ENCODE data around the gene ADCY10. TPM values are rescaled to one million over a fixed set of nuclear protein-coding genes. Genes with fewer than 3 reads are reported as not detected.

The ADCY10 gene
- total RNA-seq, 2 experiments from 2014 or later = 0.15 TPM; not detected in 1

GRCh38 chr1:167882376-167882775 is 31.6 kb downstream of the ADCY10 start:
- CTCF ChIA-PET (ENCODE audit: unreplicated experiment) = no interaction called here
- BruUV-seq (replicated peaks) = no TSS peak
- intact Hi-C loops (cut with micrococcal nuclease; ENCODE audit: unreplicated experiment) = no loop called here

GRCh38 chr1:167881786-167882185 is 32.1 kb downstream of the ADCY10 start:
- H3K79me2 ChIP-seq (ENCODE audit: insufficient read depth, low read depth, low read length) = no peaks in the 10 kb centered on the region
- DNase-seq (ENCODE audit: low spot score) = no peak
- no TSS peak for BruUV-seq (replicated peaks)
- H3K36me3 ChIP-seq (ENCODE audit: insufficient read depth, low read length) = no peaks in the 10 kb centered on the region
- no peaks in the 10 kb centered on the region for H3K4me1 ChIP-seq (ENCODE audit: insufficient read depth, low read length, poor library complexity, severe bottlenecking)
- H3K4me2 ChIP-seq (ENCODE audit: low read length) = no peak overlapping the region
- H4K20me1 ChIP-seq (ENCODE audit: insufficient read depth, low read length) = no peaks in the 10 kb centered on the region
- TF ChIP-seq CTCF (conservative IDR thresholded peaks at IDR 0.05; ENCODE audit: low read length) (no peak), EZH2phosphoT487 (IDR thresholded peaks at IDR 0.05; ENCODE audit: borderline replicate concordance, low read depth, low read length) (no peak)
- H2AFZ ChIP-seq (ENCODE audit: low read length) = no peak overlapping the region
- H3K4me3 ChIP-seq (ENCODE audit: low read depth, low read length, poor library complexity, severe bottlenecking) = no peak overlapping the region
- no peak overlapping the region for H3K27ac ChIP-seq (ENCODE audit: low read depth, low read length, poor library complexity, severe bottlenecking)
- CTCF ChIA-PET (ENCODE audit: unreplicated experiment) = interaction anchor here (0.5 kb wide), 1 partner anchor 17 kb away, joined by 5 read pairs; no protein-coding TSS in a partner anchor
- no peaks in the 10 kb centered on the region for H3K9me3 ChIP-seq (ENCODE audit: low read length)
- intact Hi-C loops (cut with micrococcal nuclease; ENCODE audit: unreplicated experiment) = no loop called here
- POLR2A ChIA-PET = interaction anchor here (2.1 kb wide), 1 partner anchor 10 kb away, joined by 7 read pairs; no protein-coding TSS in a partner anchor
- H3K9me2 ChIP-seq (ENCODE audit: insufficient read depth, low read length) = no peaks in the 10 kb centered on the region

More at GRCh38 chr1:167882376-167882775, 31.6 kb downstream of the ADCY10 start:
- Histone ChIP-seq H3K4me1 (ENCODE audit: insufficient read depth, low read length, poor library complexity, severe bottlenecking) (no peaks in the 10 kb centered on the region), H2AFZ (ENCODE audit: low read length) (no peak overlapping the region), H3K36me3 (ENCODE audit: insufficient read depth, low read length) (no peaks in the 10 kb centered on the region), H3K4me2 (ENCODE audit: low read length) (no peak overlapping the region), H3K4me3 (ENCODE audit: low read depth, low read length, poor library complexity, severe bottlenecking) (no peak overlapping the region), H3K79me2 (ENCODE audit: insufficient read depth, low read depth, low read length) (no peaks in the 10 kb centered on the region), H3K9me3 (ENCODE audit: low read length) (no peaks in the 10 kb centered on the region), H3K27ac (ENCODE audit: low read depth, low read length, poor library complexity, severe bottlenecking) (no peak overlapping the region), H4K20me1 (ENCODE audit: insufficient read depth, low read length) (no peaks in the 10 kb centered on the region), H3K9me2 (ENCODE audit: insufficient read depth, low read length) (no peaks in the 10 kb centered on the region)
- TF ChIP-seq CTCF (conservative IDR thresholded peaks at IDR 0.05; ENCODE audit: low read length) (no peak), EZH2phosphoT487 (IDR thresholded peaks at IDR 0.05; ENCODE audit: borderline replicate concordance, low read depth, low read length) (no peak)
- POLR2A ChIA-PET = interaction anchor here (0.6 to 1.4 kb wide), 4 partner anchors 11 to 1223 kb away, joined by 4 to 6 read pairs (median 4); no protein-coding TSS in a partner anchor
- no peak for DNase-seq (ENCODE audit: low spot score)

GRCh38 chr1:167881069-167881468 is 32.9 kb downstream of the ADCY10 start:
- Histone ChIP-seq H2AFZ (ENCODE audit: low read length) (no peak overlapping the region), H3K9me3 (ENCODE audit: low read length) (no peaks in the 10 kb centered on the region), H4K20me1 (ENCODE audit: insufficient read depth, low read length) (no peaks in the 10 kb centered on the region), H3K4me2 (ENCODE audit: low read length) (no peak overlapping the region), H3K4me3 (ENCODE audit: low read depth, low read length, poor library complexity, severe bottlenecking) (no peak overlapping the region), H3K36me3 (ENCODE audit: insufficient read depth, low read length) (no peaks in the 10 kb centered on the region), H3K4me1 (ENCODE audit: insufficient read depth, low read length, poor library complexity, severe bottlenecking) (no peaks in the 10 kb centered on the region), H3K9me2 (ENCODE audit: insufficient read depth, low read length) (no peaks in the 10 kb centered on the region), H3K79me2 (ENCODE audit: insufficient read depth, low read depth, low read length) (no peaks in the 10 kb centered on the region), H3K27ac (ENCODE audit: low read depth, low read length, poor library complexity, severe bottlenecking) (no peak overlapping the region)
- POLR2A ChIA-PET = interaction anchor here (0.6 to 2.1 kb wide), 2 partner anchors 9 to 158 kb away, joined by 3 to 7 read pairs; no protein-coding TSS in a partner anchor
- no TSS peak for BruUV-seq (replicated peaks)
- DNase-seq (ENCODE audit: low spot score) = no peak
- CTCF ChIA-PET (ENCODE audit: unreplicated experiment) = no interaction called here
- intact Hi-C loops (cut with micrococcal nuclease; ENCODE audit: unreplicated experiment) = no loop called here
- TF ChIP-seq EZH2phosphoT487 (IDR thresholded peaks at IDR 0.05; ENCODE audit: borderline replicate concordance, low read depth, low read length) (no peak), CTCF (conservative IDR thresholded peaks at IDR 0.05; ENCODE audit: low read length) (no peak)
